HepG2 (cell line): ENCODE data around the gene MSI2. TPM values are rescaled to one million over a fixed set of nuclear protein-coding genes. Genes with fewer than 3 reads are reported as not detected.

Source experiments
- AGO2 ChIP-seq: fragments of 200-400 bp; formaldehyde crosslinking; optimal IDR thresholded peaks from 2 replicates; pipeline ENCODE3; 2017; ENCODE audit warnings: mild to moderate bottlenecking, low read depth, low read length, moderate library complexity
- CREBL2 ChIP-seq: sonication (generic); formaldehyde crosslinking; IDR thresholded peaks from 2 replicates; pipeline ENCODE4 v1.8.1; 2023; ENCODE audit warnings: missing genetic modification reagents, mild to moderate bottlenecking, borderline replicate concordance
- CSRNP1 ChIP-seq: sonication (generic); formaldehyde crosslinking; IDR thresholded peaks from 2 replicates; pipeline ENCODE4 v1.8.1; 2023; ENCODE audit warnings: mild to moderate bottlenecking, missing genetic modification reagents
- DBP ChIP-seq: sonication (generic); formaldehyde crosslinking; IDR thresholded peaks from 2 replicates; pipeline ENCODE4 v1.4.0; 2020; ENCODE audit warnings: missing genetic modification reagents; ENCODE audit errors: not compliant biosample characterization
- HMGXB3 ChIP-seq: sonication (generic); formaldehyde crosslinking; IDR thresholded peaks from 2 replicates; pipeline ENCODE4 v1.4.0; 2020; ENCODE audit warnings: missing genetic modification reagents, borderline replicate concordance
- HNF4G ChIP-seq, 2 experiments: sonication (generic) in 1 of 2; formaldehyde crosslinking in 1 of 2; IDR thresholded peaks; 2 replicates each; pipeline versions ENCODE4 v1.4.0 to v1.6.1; 2011 to 2020; ENCODE audit warnings: borderline replicate concordance in 2 of 2, low read depth in 2 of 2, mild to moderate bottlenecking in 2 of 2, low read length in 1 of 2, missing genetic modification reagents in 1 of 2, moderate library complexity in 1 of 2
- JUN ChIP-seq: sonication (generic); formaldehyde crosslinking; IDR thresholded peaks from 2 replicates; pipeline ENCODE4 v1.4.0; 2020; ENCODE audit warnings: mild to moderate bottlenecking, missing genetic modification reagents
- NCOA5 ChIP-seq: sonication (generic); formaldehyde crosslinking; IDR thresholded peaks from 2 replicates; pipeline ENCODE4 v1.4.0; 2020; ENCODE audit warnings: missing genetic modification reagents
- PBX2 ChIP-seq: IDR thresholded peaks from 2 replicates; pipeline ENCODE4 v1.6.1; 2016; ENCODE audit warnings: control low read depth
- SIN3A ChIP-seq: IDR thresholded peaks from 2 replicates; pipeline ENCODE4 v1.6.1; 2011; ENCODE audit warnings: low read depth, mild to moderate bottlenecking, control low read depth, low read length, borderline replicate concordance
- SRSF9 ChIP-seq: fragments of 200-400 bp; formaldehyde crosslinking; IDR thresholded peaks from 2 replicates; pipeline ENCODE4 v1.6.1; 2018; ENCODE audit warnings: borderline replicate concordance, mild to moderate bottlenecking, low read depth, low read length; ENCODE audit not compliant: insufficient read depth, poor library complexity, severe bottlenecking
- TCF12 ChIP-seq, 2 experiments: fragments of 450-650 bp in 1 of 2; sonication (generic) in 1 of 2; formaldehyde crosslinking in 1 of 2; IDR thresholded peaks; 2 replicates each; pipeline versions ENCODE4 v1.6.1 to v1.8.0; 2017 to 2022; ENCODE audit warnings: antibody characterized with exemption in 1 of 2, mild to moderate bottlenecking in 1 of 2, missing genetic modification reagents in 1 of 2, moderate library complexity in 1 of 2
- TMF1 ChIP-seq: sonication (generic); formaldehyde crosslinking; IDR thresholded peaks from 2 replicates; pipeline ENCODE4 v1.8.1; 2022; ENCODE audit warnings: low read depth, missing genetic modification reagents
- ZKSCAN5 ChIP-seq: sonication (generic); formaldehyde crosslinking; IDR thresholded peaks from 2 replicates; pipeline ENCODE4 v1.5.1; 2020; ENCODE audit warnings: mild to moderate bottlenecking, missing genetic modification reagents
- ZMAT3 ChIP-seq: sonication (generic); formaldehyde crosslinking; conservative IDR thresholded peaks from 2 replicates; pipeline ENCODE4 v1.7.0; 2021; ENCODE audit warnings: missing genetic modification reagents
- ZNF18 ChIP-seq: sonication (generic); formaldehyde crosslinking; IDR thresholded peaks from 2 replicates; pipeline ENCODE4 v1.8.0; 2022; ENCODE audit warnings: mild to moderate bottlenecking, missing genetic modification reagents; ENCODE audit not compliant: insufficient replicate concordance
- ZNF614 ChIP-seq: IDR thresholded peaks from 2 replicates; pipeline ENCODE4 v1.6.1; 2018; ENCODE audit warnings: missing biosample characterization, missing genetic modification reagents, inconsistent platforms, borderline replicate concordance
- polyA plus RNA-seq, 8 experiments: library from polyadenylated mRNA; depleted of rRNA in 3 of 8; stranded (reverse) in 7 of 8; unstranded in 1 of 8; fragments of >200 nt; fragmentation: Illumina TruSeq in 4 of 8; extraction: Trizol in 4 of 8; gene quantifications; 2 replicates each; pipeline versions ENCODE4 v1.2.1 to v1.2.3, GENCODE V29; 2011 to 2016; ENCODE audit warnings: low read depth in 4 of 8, missing spikeins in 1 of 8, mixed read lengths in 1 of 8; ENCODE audit not compliant: insufficient read depth in 1 of 8
- total RNA-seq, 5 experiments: library from RNA; depleted of rRNA; stranded (reverse); fragments of >200 nt; fragmentation: Illumina TruSeq; extraction: Trizol; gene quantifications; 2 replicates each; pipeline ENCODE4 v1.2.3, GENCODE V29; 2016; ENCODE audit warnings: low read depth in 1 of 5

MSI2 gene
- total and polyA plus RNA-seq, 2 of the 13 experiments (the other 11 are each of a cell fraction or from before 2014, with no cell fraction given), result 77.5 to 78.4 TPM

GRCh38 chr17:57243171-57243622, 13.1 kb upstream of the MSI2 start (continued):
- TF ChIP-seq ZMAT3 (CRISPR knock-in tag) (no peak), ZKSCAN5 (no peak), TMF1 (CRISPR knock-in tag) (no peak), PBX2 (CRISPR knock-in tag) (peak; percentile 29; the same call in 1 of the 2 replicates), HMGXB3 (CRISPR knock-in tag) (peak; percentile 49; the same call in 1 of the 2 replicates), JUN (CRISPR knock-in tag) (no peak), ZNF18 (CRISPR knock-in tag) (no peak), SRSF9 (no peak), ZNF614 (CRISPR knock-in tag) (peak; percentile 45; the same call in 1 of the 2 replicates), CSRNP1 (CRISPR knock-in tag) (no peak), NCOA5 (CRISPR knock-in tag) (no peak), AGO2 (no peak), CREBL2 (CRISPR knock-in tag) (no peak), SIN3A (no peak), HNF4G (IDR thresholded peaks at IDR 0.05; ENCODE audit: borderline replicate concordance, low read depth, low read length) (no peak), HNF4G (CRISPR knock-in tag; IDR thresholded peaks at IDR 0.05; ENCODE audit: borderline replicate concordance, low read depth) (0 out of 2 replicates have a peak, but pooled peaks have one; percentile 68), TCF12 (IDR thresholded peaks at IDR 0.05) (no peak), TCF12 (CRISPR knock-in tag; IDR thresholded peaks at IDR 0.05) (no peak), DBP (CRISPR knock-in tag) (no peak)
